Measurements from ENCODE around the gene GEMIN7. TPM values are rescaled to one million over a fixed set of nuclear protein-coding genes. Genes with fewer than 3 reads are reported as not detected.

GEMIN7 gene
- total RNA-seq, 2 donors from 2014 or later: 11.2 to 16.0 TPM

- ATAC-seq (ENCODE audit: insufficient number of reproducible peaks, low FRiP score, low read depth) (no peak), DNase-seq (ENCODE audit: low spot score) (no peak)
- Histone ChIP-seq H3K9me3 (no peaks in the 10 kb centered on the region), H3K4me1 (ENCODE audit: control insufficient read depth in 1 of 2, low read depth in 2 of 2) (no peaks in the 10 kb centered on the region), H3K27ac (no peak overlapping the region), H3K27me3 (replicated peaks; ENCODE audit: insufficient read depth) (no peaks in the 10 kb centered on the region), H3K36me3 (peaks cover 74% of the 10 kb centered on the region), H3K4me3 (no peak overlapping the region)
- TF ChIP-seq CTCF (IDR thresholded peaks at IDR 0.05): no peak
These were observed 14.9 kb upstream of the GEMIN7 start for GRCh38 chr19:45063851-45064801.

- no peak overlapping the region for H3K27ac ChIP-seq
- ATAC-seq (ENCODE audit: insufficient number of reproducible peaks, low FRiP score, low read depth) (no peak), DNase-seq (ENCODE audit: low spot score) (no peak)
- H3K4me1 ChIP-seq (ENCODE audit: control insufficient read depth in 1 of 2, low read depth in 2 of 2): no peaks in the 10 kb centered on the region
- H3K4me3 ChIP-seq: no peak overlapping the region
- no peak for TF ChIP-seq CTCF (IDR thresholded peaks at IDR 0.05)
- H3K36me3 ChIP-seq: peaks cover 62% of the 10 kb centered on the region
- H3K9me3 ChIP-seq: no peaks in the 10 kb centered on the region
- no peaks in the 10 kb centered on the region for H3K27me3 ChIP-seq (replicated peaks; ENCODE audit: insufficient read depth)
These were observed 12.0 kb upstream of the GEMIN7 start for GRCh38 chr19:45066921-45067661.

- H3K4me3 ChIP-seq: no peak overlapping the region
- DNase-seq (ENCODE audit: low spot score) (no peak), ATAC-seq (ENCODE audit: insufficient number of reproducible peaks, low FRiP score, low read depth) (no peak)
- H3K36me3 ChIP-seq: peaks cover 55% of the 10 kb centered on the region
- H3K9me3 ChIP-seq: no peaks in the 10 kb centered on the region
- no peak overlapping the region for H3K27ac ChIP-seq
- no peak for TF ChIP-seq CTCF (IDR thresholded peaks at IDR 0.05)
- no peaks in the 10 kb centered on the region for H3K4me1 ChIP-seq (ENCODE audit: control insufficient read depth in 1 of 2, low read depth in 2 of 2)
- H3K27me3 ChIP-seq (replicated peaks; ENCODE audit: insufficient read depth): no peaks in the 10 kb centered on the region
These were observed 11.0 kb upstream of the GEMIN7 start for GRCh38 chr19:45068041-45068440.

GRCh38 chr19:45069056-45069455 is 10.0 kb upstream of the GEMIN7 start:
- no peaks in the 10 kb centered on the region for H3K4me1 ChIP-seq (ENCODE audit: control insufficient read depth in 1 of 2, low read depth in 2 of 2)
- H3K9me3 ChIP-seq: no peaks in the 10 kb centered on the region
- ATAC-seq (ENCODE audit: insufficient number of reproducible peaks, low FRiP score, low read depth) (no peak), DNase-seq (ENCODE audit: low spot score) (no peak)
- H3K27ac ChIP-seq: no peak overlapping the region
- no peaks in the 10 kb centered on the region for H3K27me3 ChIP-seq (replicated peaks; ENCODE audit: insufficient read depth)
- no peak overlapping the region for H3K4me3 ChIP-seq
- H3K36me3 ChIP-seq: peaks cover 49% of the 10 kb centered on the region
- TF ChIP-seq CTCF (IDR thresholded peaks at IDR 0.05): no peak

- peaks cover 40% of the 10 kb centered on the region for H3K36me3 ChIP-seq
- H3K27me3 ChIP-seq (replicated peaks; ENCODE audit: insufficient read depth): no peaks in the 10 kb centered on the region
- no peak for TF ChIP-seq CTCF (IDR thresholded peaks at IDR 0.05)
- no peak for ATAC-seq (ENCODE audit: insufficient number of reproducible peaks, low FRiP score, low read depth)
- no peak for DNase-seq (ENCODE audit: low spot score)
- no peak overlapping the region for H3K27ac ChIP-seq
- no peak overlapping the region for H3K4me3 ChIP-seq
- H3K4me1 ChIP-seq (ENCODE audit: control insufficient read depth in 1 of 2, low read depth in 2 of 2): no peaks in the 10 kb centered on the region
- no peaks in the 10 kb centered on the region for H3K9me3 ChIP-seq
These were observed 8.8 kb upstream of the GEMIN7 start for GRCh38 chr19:45070214-45070613.

All from thoracic aorta (tissue), 2 donors.